Neural crest cell (in vitro differentiated cells): Measurements from ENCODE around the gene CEP135. TPM values are rescaled to one million over a fixed set of nuclear protein-coding genes. Genes with fewer than 3 reads are reported as not detected.

ENCODE experiments used
- DNase-seq: peaks from one replicate; pipeline ENCODE4 v3.0.0; 2021; ENCODE audit warnings: low read depth, mixed read lengths, low spot score
- H3K27ac Mint-ChIP-seq: one replicate; pipeline ENCODE4 v1.8.0; 2021; ENCODE audit warnings: mild to moderate bottlenecking, mixed read lengths; ENCODE audit not compliant: unreplicated experiment
- H3K27me3 Mint-ChIP-seq: 2 replicates; pipeline ENCODE4 v1.8.0; 2021; ENCODE audit warnings: low read depth, mild to moderate bottlenecking, mixed read lengths
- H3K36me3 Mint-ChIP-seq: 2 replicates; pipeline ENCODE4 v1.8.0; 2021; ENCODE audit warnings: low read depth, mild to moderate bottlenecking, mixed read lengths
- H3K4me1 Mint-ChIP-seq: 2 replicates; pipeline ENCODE4 v1.8.0; 2021; ENCODE audit warnings: mixed read lengths
- H3K4me3 Mint-ChIP-seq: one replicate; pipeline ENCODE4 v1.8.0; 2021; ENCODE audit warnings: mild to moderate bottlenecking, mixed read lengths
- H3K9me3 Mint-ChIP-seq: 2 replicates; pipeline ENCODE4 v1.8.0; 2021; ENCODE audit warnings: mixed read lengths
- total RNA-seq: library from RNA; stranded (reverse); gene quantifications from 2 replicates; pipeline ENCODE4 v1.2.1, GENCODE V29; 2021
- TF ChIP-seq, protein P1 (sequence below): fragments of 200-600 bp; sonication (generic); conservative IDR thresholded peaks from 2 replicates; pipeline ENCODE4 v1.5.0; 2021; ENCODE audit warnings: antibody characterized with exemption, mild to moderate bottlenecking

CEP135 gene
- total RNA-seq, 1 donor from 2014 or later, result 16.8 TPM

DNA sequence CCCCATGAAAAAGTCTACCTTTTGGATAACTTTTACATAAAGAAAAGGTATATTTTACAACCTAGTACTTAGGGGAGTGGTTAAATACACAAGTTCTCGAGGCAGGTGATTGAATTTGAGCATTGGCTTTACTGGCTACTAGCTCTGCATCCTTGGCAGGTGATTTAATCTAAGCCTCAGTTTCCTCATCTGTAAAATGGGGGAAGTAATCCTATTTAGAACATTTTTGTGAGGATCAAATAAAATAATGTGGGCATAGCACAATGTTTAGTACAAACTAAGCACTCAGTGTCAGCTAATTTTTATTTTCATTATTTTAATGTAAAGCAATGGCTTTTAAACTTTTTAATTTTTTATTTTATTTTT lies 102.9 kb downstream of the CEP135 start:
- Mint-ChIP-seq H3K9me3 (no peaks in the 10 kb centered on the region), H3K4me3 (peak overlapping the region; percentile 29)

DNA sequence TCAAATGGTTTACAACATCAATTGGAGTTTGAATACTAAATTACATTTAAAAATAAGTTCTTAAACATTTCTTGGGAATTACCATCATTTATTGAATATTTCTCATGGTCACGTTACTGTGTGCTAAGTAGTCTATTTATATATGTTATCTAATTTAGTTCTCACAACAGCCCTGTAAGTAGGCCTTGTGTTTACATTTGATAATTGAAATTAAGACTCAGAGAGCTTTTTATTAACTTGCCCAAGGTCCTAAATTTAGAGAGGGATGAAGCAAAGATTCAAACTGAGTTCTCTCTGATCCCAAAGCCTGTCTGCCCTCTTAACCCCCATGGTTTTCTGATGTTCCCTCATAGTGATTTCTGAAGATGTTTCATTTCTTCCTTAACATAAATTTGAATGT lies 103.7 kb downstream of the CEP135 start:
- peaks cover 11% of the 10 kb centered on the region for H3K27me3 Mint-ChIP-seq
- peak overlapping the region; percentile 52 for H3K4me3 Mint-ChIP-seq
- H3K4me1 Mint-ChIP-seq, result peaks cover 61% of the 10 kb centered on the region
- no peak for DNase-seq
- H3K36me3 Mint-ChIP-seq, result no peaks in the 10 kb centered on the region
- no peak overlapping the region for H3K27ac Mint-ChIP-seq
- TF ChIP-seq, protein P1, sequence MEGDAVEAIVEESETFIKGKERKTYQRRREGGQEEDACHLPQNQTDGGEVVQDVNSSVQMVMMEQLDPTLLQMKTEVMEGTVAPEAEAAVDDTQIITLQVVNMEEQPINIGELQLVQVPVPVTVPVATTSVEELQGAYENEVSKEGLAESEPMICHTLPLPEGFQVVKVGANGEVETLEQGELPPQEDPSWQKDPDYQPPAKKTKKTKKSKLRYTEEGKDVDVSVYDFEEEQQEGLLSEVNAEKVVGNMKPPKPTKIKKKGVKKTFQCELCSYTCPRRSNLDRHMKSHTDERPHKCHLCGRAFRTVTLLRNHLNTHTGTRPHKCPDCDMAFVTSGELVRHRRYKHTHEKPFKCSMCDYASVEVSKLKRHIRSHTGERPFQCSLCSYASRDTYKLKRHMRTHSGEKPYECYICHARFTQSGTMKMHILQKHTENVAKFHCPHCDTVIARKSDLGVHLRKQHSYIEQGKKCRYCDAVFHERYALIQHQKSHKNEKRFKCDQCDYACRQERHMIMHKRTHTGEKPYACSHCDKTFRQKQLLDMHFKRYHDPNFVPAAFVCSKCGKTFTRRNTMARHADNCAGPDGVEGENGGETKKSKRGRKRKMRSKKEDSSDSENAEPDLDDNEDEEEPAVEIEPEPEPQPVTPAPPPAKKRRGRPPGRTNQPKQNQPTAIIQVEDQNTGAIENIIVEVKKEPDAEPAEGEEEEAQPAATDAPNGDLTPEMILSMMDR, result no peak
- H3K9me3 Mint-ChIP-seq, result no peaks in the 10 kb centered on the region

More for the DNA sequence above, 102.9 kb downstream of the CEP135 start:
- DNase-seq, result no peak
- peaks cover 56% of the 10 kb centered on the region for H3K4me1 Mint-ChIP-seq
- TF ChIP-seq, protein P1, result no peak
- H3K27ac Mint-ChIP-seq, result no peak overlapping the region
- H3K36me3 Mint-ChIP-seq, result no peaks in the 10 kb centered on the region
- H3K27me3 Mint-ChIP-seq, result peaks cover 15% of the 10 kb centered on the region

DNA sequence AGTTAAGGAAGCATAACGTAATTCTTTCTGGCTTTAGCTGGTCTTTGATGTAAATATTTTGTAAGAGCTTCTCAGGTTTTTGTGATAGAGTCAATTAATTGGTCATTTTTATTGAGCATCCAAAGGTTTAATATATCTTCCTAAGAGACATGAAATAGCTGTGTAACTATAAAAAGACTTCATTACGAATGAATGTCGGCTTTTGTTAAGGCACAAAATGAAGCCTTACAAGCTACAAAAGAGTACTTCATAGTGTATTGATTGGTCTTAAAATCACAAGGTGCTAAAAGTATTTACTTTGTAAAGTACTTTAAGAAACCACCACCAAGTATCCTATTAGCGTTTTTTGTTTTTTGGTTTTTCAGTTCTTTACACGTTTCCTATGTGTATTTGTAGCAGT lies 104.2 kb downstream of the CEP135 start:
- Mint-ChIP-seq H3K27ac (no peak overlapping the region), H3K36me3 (no peaks in the 10 kb centered on the region), H3K4me1 (peaks cover 61% of the 10 kb centered on the region), H3K4me3 (peak overlapping the region; percentile 52), H3K27me3 (peaks cover 11% of the 10 kb centered on the region), H3K9me3 (no peaks in the 10 kb centered on the region)
- no peak for DNase-seq
- TF ChIP-seq, protein P1, result no peak

DNA sequence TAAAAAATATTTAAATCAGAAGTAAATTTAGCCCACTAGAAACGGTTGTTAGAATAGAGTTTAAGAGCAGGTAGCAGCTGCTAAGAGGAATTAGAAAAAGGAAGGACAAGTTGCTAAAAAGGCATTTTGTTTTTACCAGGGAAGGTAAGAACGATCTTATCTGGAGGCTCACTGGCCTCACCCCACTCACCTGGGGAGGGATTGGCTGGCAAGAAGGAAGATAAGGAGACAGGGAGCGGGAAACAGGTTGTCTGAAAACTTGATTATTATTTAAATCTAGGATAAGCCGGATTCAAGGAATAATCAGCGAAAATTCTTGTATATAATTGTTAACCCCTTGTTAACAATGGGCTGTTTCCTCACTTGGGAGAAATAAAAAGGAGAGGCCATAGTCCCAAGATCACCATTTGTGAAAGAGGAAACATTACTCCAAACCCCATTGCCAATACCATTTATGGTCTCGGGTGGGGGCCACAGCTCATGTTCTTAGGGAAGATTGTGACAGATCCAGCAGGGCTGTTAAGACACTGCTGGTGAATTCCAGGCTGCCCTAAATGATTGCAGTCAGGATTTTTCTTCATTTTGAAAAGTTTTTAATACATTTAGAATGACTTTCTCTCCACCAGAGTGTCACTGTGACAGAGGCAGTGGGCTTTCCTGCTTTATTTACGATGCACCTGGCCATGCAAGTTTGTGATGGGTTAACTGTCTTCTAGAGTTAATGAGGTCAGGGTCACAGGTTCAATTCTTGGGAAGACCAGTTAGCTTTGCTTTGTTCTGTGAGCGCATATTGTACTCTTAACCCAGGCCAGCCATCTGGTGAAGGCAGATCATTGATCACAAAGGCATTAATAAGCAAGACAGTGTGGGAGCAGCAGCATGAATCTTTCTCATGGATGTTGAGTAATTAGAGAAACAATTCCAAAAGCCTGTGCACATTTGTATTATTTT lies 106.6 kb downstream of the CEP135 start:
- peaks cover 4% of the 10 kb centered on the region for H3K9me3 Mint-ChIP-seq
- H3K4me3 Mint-ChIP-seq, result peak overlapping the region; percentile 35
- TF ChIP-seq, protein P1, result no peak
- peaks cover 4% of the 10 kb centered on the region for H3K36me3 Mint-ChIP-seq
- peaks cover 55% of the 10 kb centered on the region for H3K4me1 Mint-ChIP-seq
- peak overlapping the region; percentile 89 for H3K27ac Mint-ChIP-seq
- no peak for DNase-seq
- H3K27me3 Mint-ChIP-seq, result no peaks in the 10 kb centered on the region

- Mint-ChIP-seq H3K36me3 (peaks cover 9% of the 10 kb centered on the region), H3K9me3 (peaks cover 4% of the 10 kb centered on the region), H3K4me3 (no peak overlapping the region), H3K4me1 (peaks cover 50% of the 10 kb centered on the region), H3K27ac (peak overlapping the region; percentile 13), H3K27me3 (no peaks in the 10 kb centered on the region)
- no peak for DNase-seq
- TF ChIP-seq, protein P1, result no peak
These were observed 107.2 kb downstream of the CEP135 start for GRCh38 chr4:56055991-56056390.
